GM15510 (cell line): Measurements from ENCODE around the gene SLC39A5.

Experiments used
- POLR2A ChIP-seq: IDR thresholded peaks from 3 replicates; pipeline ENCODE4 v1.6.1; 2011; ENCODE audit warnings: borderline replicate concordance; ENCODE audit not compliant: insufficient read length; ENCODE audit errors: extremely low read depth

Gene SLC39A5

GRCh38 chr12:56229916-56230431 lies at the start of gene SLC39A5:
Gene SLC39A5 (plus strand): TSS chr12:56230051. CDS start chr12:56231275, 1,224 bp downstream.
- TF ChIP-seq POLR2A: no peak

GRCh38 chr12:56186957-56187356 lies 42.9 kb upstream of the SLC39A5 start:
- TF ChIP-seq POLR2A: no peak

- TF ChIP-seq POLR2A: no peak
Measured at GRCh38 chr12:56188131-56188777, 41.6 kb upstream of the SLC39A5 start.

GRCh38 chr12:56188778-56189098 lies 41.1 kb upstream of the SLC39A5 start:
- no peak for TF ChIP-seq POLR2A

- TF ChIP-seq POLR2A: peak; percentile 59
Measured at GRCh38 chr12:56189099-56189917, 40.5 kb upstream of the SLC39A5 start, which contains the start of gene SMARCC2. Gene SMARCC2 (minus strand): TSS chr12:56189483. CDS start chr12:56189461, 22 bp downstream.

- no peak for TF ChIP-seq POLR2A
Measured at GRCh38 chr12:56189918-56190694, 39.7 kb upstream of the SLC39A5 start.

- TF ChIP-seq POLR2A: no peak
Measured at GRCh38 chr12:56190695-56191155, 39.1 kb upstream of the SLC39A5 start.

- TF ChIP-seq POLR2A: no peak
Measured at GRCh38 chr12:56192582-56192981, 37.3 kb upstream of the SLC39A5 start.

- no peak for TF ChIP-seq POLR2A
Measured at GRCh38 chr12:56193025-56193578, 36.7 kb upstream of the SLC39A5 start.

GRCh38 chr12:56197921-56198635 lies 31.8 kb upstream of the SLC39A5 start:
- no peak for TF ChIP-seq POLR2A

- TF ChIP-seq POLR2A: no peak
Measured at GRCh38 chr12:56198836-56199235, 31.0 kb upstream of the SLC39A5 start.

GRCh38 chr12:56202366-56202765 lies 27.5 kb upstream of the SLC39A5 start:
- no peak for TF ChIP-seq POLR2A

GRCh38 chr12:56202838-56203237 lies 27.0 kb upstream of the SLC39A5 start:
- no peak for TF ChIP-seq POLR2A

GRCh38 chr12:56204275-56204674 lies 25.6 kb upstream of the SLC39A5 start:
- no peak for TF ChIP-seq POLR2A
